Activated naive CD8-positive, alpha-beta T cell treated with anti-CD3 and anti-CD28 coated beads, Interleukin-2, amount 50 U/mL, for 24 hours (primary cell): ENCODE data around the gene CFTR.
"Not testable (repeated sequence)": the region's sequence is repeated elsewhere in the genome, so short reads cannot be mapped to it uniquely, and the experiment has no call there.

ENCODE experiments used
- ATAC-seq: fragments of 150-1000 bp; cut with Tn5 transposase; one replicate; pipeline ENCODE4 v1.10.0; 2021
- DNase-seq: peaks from one replicate; pipeline ENCODE4 v3.0.0; 2021
- H3K27ac Mint-ChIP-seq: one replicate; pipeline ENCODE4 v1.8.0; 2021; ENCODE audit warnings: mild to moderate bottlenecking, mixed read lengths
- H3K27me3 Mint-ChIP-seq: one replicate; pipeline ENCODE4 v1.8.0; 2021; ENCODE audit warnings: mixed read lengths
- H3K36me3 Mint-ChIP-seq: one replicate; pipeline ENCODE4 v1.8.0; 2021; ENCODE audit warnings: low read depth, mixed read lengths
- H3K4me1 Mint-ChIP-seq: one replicate; pipeline ENCODE4 v1.8.0; 2021; ENCODE audit warnings: mixed read lengths
- H3K4me3 Mint-ChIP-seq: one replicate; pipeline ENCODE4 v1.8.0; 2021; ENCODE audit warnings: mild to moderate bottlenecking, moderate library complexity, mixed read lengths
- H3K9me3 Mint-ChIP-seq: one replicate; pipeline ENCODE4 v1.8.0; 2021; ENCODE audit warnings: mixed read lengths

Gene CFTR

GRCh38 chr7:117689406-117689805 is 209.6 kb downstream of the CFTR start:
- Mint-ChIP-seq H3K27me3 (peaks cover 1% of the 10 kb centered on the region), H3K4me1 (no peaks in the 10 kb centered on the region), H3K27ac (no peak overlapping the region), H3K4me3 (no peak overlapping the region), H3K9me3 (peaks cover 5% of the 10 kb centered on the region), H3K36me3 (no peaks in the 10 kb centered on the region)
- DNase-seq (no peak), ATAC-seq (no peak)

DNA sequence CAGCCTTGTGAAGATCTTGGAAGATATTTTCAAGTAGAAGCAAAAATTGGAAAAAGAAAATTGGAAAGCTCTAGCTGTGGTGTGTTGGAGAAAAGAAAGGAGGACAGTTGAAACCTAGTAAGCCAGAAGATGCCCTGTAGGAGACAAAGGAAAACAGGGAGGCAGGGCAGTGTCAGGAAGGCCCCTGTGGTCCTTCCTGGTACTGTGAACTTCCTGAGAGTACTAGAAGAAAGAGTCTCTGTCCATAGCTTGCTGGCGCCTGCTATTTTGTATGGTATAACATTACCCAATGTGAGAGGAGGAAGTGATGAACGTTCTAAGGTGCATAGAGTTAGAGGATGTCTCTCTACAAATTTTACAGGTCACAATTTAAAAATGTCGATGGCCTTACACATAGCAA is 210.3 kb downstream of the CFTR start:
- Mint-ChIP-seq H3K36me3 (no peaks in the 10 kb centered on the region), H3K4me3 (no peak overlapping the region), H3K4me1 (no peaks in the 10 kb centered on the region), H3K9me3 (peaks cover 5% of the 10 kb centered on the region), H3K27me3 (peaks cover 1% of the 10 kb centered on the region), H3K27ac (no peak overlapping the region)
- ATAC-seq (no peak), DNase-seq (no peak)

DNA sequence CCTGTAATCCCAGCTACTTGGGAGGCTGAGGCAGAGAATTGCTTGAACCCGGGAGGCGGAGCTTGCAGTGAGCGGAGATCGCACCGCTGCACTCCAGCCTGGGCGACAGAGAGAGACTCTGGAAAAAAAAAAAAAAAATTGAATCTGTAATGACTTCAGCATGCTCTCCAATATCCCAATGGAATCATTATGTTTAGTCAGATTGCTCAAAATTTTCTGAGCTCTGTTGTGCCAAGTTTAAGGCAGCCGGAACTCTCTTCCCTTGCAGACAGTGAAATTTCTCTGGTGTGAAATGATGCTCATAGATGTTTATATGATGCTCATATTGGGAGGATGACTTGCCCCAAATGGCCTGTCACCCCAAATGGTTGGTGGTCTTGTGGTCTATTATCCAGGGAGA is 212.5 kb downstream of the CFTR start:
- DNase-seq (no peak), ATAC-seq (no peak)
- H3K9me3 Mint-ChIP-seq, result peaks cover 5% of the 10 kb centered on the region
- no peak overlapping the region for H3K4me3 Mint-ChIP-seq
- H3K27me3 Mint-ChIP-seq, result peaks cover 1% of the 10 kb centered on the region
- H3K36me3 Mint-ChIP-seq, result no peaks in the 10 kb centered on the region
- H3K27ac Mint-ChIP-seq, result no peak overlapping the region
- H3K4me1 Mint-ChIP-seq, result no peaks in the 10 kb centered on the region

- Mint-ChIP-seq H3K4me1 (no peaks in the 10 kb centered on the region), H3K27me3 (peaks cover 2% of the 10 kb centered on the region), H3K36me3 (no peaks in the 10 kb centered on the region), H3K4me3 (no peak overlapping the region), H3K27ac (no peak overlapping the region), H3K9me3 (peaks cover 5% of the 10 kb centered on the region)
- ATAC-seq, result no peak
- DNase-seq, result no peak
Observed at GRCh38 chr7:117698018-117698417, 218.2 kb downstream of the CFTR start.

GRCh38 chr7:117704063-117704462 is 224.2 kb downstream of the CFTR start:
- ATAC-seq, result no peak
- Mint-ChIP-seq H3K4me1 (no peaks in the 10 kb centered on the region), H3K9me3 (peaks cover 4% of the 10 kb centered on the region), H3K27me3 (peaks cover 2% of the 10 kb centered on the region), H3K4me3 (no peak overlapping the region), H3K36me3 (no peaks in the 10 kb centered on the region), H3K27ac (no peak overlapping the region)
- no peak for DNase-seq

DNA sequence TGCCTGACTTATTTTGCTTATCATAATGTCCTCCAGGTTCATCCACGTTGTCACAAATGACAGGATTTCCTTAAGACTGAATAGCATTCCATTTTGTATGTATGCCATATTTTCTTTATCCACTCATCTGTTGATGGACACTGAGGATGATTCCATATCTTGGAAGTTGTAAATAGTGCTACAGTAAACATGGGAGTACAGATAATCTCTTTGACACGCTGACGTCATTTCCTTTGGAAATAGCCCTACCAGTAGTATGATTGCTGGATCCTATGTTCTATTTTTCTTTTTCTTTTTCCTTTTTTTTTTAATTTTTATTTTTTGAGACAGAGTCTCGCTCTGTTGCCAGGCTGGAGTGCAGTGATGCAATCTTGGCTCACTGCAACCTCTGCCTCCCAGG is 225.8 kb downstream of the CFTR start:
- H3K9me3 Mint-ChIP-seq, result peaks cover 4% of the 10 kb centered on the region
- no peak for ATAC-seq

DNA sequence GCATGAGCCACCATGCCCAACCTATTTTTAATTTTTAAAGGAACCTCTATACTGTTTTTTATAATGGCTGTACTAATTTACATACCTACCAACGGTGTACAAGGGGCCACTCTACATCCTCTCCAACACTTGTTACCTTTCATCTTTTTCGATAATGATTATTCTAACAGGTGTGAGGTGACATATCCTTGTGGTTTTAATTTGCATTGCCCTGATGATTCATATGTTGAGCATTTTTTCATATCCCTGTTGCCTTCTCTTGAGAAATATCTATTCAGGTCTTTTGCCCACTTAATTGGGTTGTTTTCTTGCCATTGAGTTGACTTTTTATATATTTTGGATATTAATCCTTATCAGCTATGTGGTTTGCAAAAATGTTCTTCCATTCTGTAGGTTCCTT is 226.4 kb downstream of the CFTR start:
- ATAC-seq (no peak), DNase-seq (no peak)
- H3K27me3 Mint-ChIP-seq, result peaks cover 2% of the 10 kb centered on the region
- H3K4me3 Mint-ChIP-seq, result no peak overlapping the region
- no peaks in the 10 kb centered on the region for H3K36me3 Mint-ChIP-seq
- H3K9me3 Mint-ChIP-seq, result peaks cover 4% of the 10 kb centered on the region
- no peak overlapping the region for H3K27ac Mint-ChIP-seq
- no peaks in the 10 kb centered on the region for H3K4me1 Mint-ChIP-seq

More for the DNA sequence above, 225.8 kb downstream of the CFTR start:
- Mint-ChIP-seq H3K27ac (no peak overlapping the region), H3K4me1 (no peaks in the 10 kb centered on the region), H3K4me3 (no peak overlapping the region), H3K36me3 (no peaks in the 10 kb centered on the region), H3K27me3 (peaks cover 2% of the 10 kb centered on the region)
- DNase-seq, result no peak

DNA sequence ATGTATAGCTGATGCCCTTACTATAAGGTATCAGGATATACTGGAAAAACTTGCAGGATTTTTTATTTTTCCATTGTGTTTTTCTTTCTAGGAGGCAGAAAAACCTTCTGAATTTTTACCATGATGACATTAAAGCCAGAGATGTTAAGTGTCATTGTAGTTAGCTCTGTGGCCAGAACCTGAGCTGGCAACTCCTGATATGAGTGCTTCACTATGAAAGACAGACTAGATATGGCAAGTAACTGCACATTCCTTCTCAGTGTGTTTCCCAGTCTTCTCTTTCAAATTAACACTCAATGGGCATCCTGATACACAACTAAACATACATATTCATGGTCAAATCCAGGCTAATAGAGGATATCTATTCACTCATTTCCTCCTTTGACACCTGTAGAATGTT is 227.3 kb downstream of the CFTR start:
- no peaks in the 10 kb centered on the region for H3K36me3 Mint-ChIP-seq
- ATAC-seq, result no peak
- peaks cover 2% of the 10 kb centered on the region for H3K27me3 Mint-ChIP-seq
- DNase-seq, result no peak
- H3K27ac Mint-ChIP-seq, result no peak overlapping the region
- H3K4me1 Mint-ChIP-seq, result no peaks in the 10 kb centered on the region
- no peak overlapping the region for H3K4me3 Mint-ChIP-seq
- H3K9me3 Mint-ChIP-seq, result peaks cover 4% of the 10 kb centered on the region

GRCh38 chr7:117708173-117708572 is 228.3 kb downstream of the CFTR start:
- not testable (repeated sequence) for H3K4me1 Mint-ChIP-seq, ATAC-seq, H3K36me3 Mint-ChIP-seq, H3K27me3 Mint-ChIP-seq, H3K9me3 Mint-ChIP-seq, DNase-seq, H3K27ac Mint-ChIP-seq, H3K4me3 Mint-ChIP-seq

DNA sequence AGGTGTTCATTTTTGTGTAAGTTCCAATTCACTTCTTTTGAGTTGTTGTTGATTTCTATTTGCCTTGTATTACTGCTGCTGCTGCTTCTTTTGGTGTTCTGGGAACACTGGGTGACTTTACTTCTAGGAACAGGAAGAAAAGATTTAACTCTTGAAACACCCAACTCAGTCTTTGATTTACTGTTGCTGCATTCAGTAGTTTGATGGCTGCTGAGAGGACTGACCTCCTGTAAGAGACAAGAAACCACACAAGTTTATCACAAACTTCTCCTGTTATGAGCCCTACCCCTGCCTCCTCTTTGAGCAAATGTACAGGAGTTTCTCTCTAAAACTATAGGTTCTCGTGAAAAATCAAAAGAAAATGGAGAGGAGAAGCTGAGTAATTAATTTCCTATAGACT is 231.7 kb downstream of the CFTR start:
- DNase-seq (no peak), ATAC-seq (no peak)
- Mint-ChIP-seq H3K9me3 (no peaks in the 10 kb centered on the region), H3K4me3 (no peak overlapping the region), H3K27ac (no peak overlapping the region), H3K27me3 (peaks cover 2% of the 10 kb centered on the region), H3K36me3 (no peaks in the 10 kb centered on the region), H3K4me1 (no peaks in the 10 kb centered on the region)

DNA sequence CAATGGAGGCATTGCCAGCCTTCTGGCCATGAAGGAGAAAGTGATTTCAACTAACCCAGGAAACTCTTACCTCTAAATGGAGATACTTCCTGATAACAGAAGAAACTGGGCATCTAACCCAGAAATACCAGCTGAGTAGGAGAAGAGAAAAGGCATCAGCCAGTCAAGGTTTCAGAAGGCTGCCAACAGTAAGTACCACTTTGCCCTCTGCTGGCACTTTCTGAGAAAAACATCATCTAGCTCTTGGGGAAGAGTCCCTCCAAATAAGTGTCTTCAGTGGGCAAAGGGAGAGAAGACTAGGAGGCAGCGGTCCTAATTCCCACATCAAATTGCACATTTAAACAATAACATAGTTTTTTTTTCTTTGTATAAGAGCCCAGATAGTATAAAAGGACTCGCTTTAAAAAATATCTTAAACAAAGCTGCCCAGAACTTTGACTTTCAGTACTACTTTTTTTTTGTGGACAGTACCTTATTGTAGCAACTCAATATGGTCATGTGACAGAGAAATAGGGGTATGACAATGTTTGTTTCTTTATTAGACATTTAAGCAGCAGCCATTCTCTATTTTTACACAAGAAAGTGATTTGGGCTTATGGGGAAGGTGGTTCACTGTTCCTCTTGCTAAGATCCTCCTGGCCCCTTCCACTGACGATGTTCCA is 236.1 kb downstream of the CFTR start:
- no peak overlapping the region for H3K4me3 Mint-ChIP-seq
- no peak overlapping the region for H3K27ac Mint-ChIP-seq
- H3K4me1 Mint-ChIP-seq, result no peaks in the 10 kb centered on the region
- DNase-seq (peak; percentile 9), ATAC-seq (peak; percentile 33)
- H3K27me3 Mint-ChIP-seq, result peaks cover 2% of the 10 kb centered on the region
- H3K9me3 Mint-ChIP-seq, result no peaks in the 10 kb centered on the region
- no peaks in the 10 kb centered on the region for H3K36me3 Mint-ChIP-seq

- Mint-ChIP-seq H3K27me3 (peaks cover 2% of the 10 kb centered on the region), H3K4me1 (no peaks in the 10 kb centered on the region), H3K27ac (no peak overlapping the region), H3K4me3 (no peak overlapping the region), H3K9me3 (no peaks in the 10 kb centered on the region), H3K36me3 (no peaks in the 10 kb centered on the region)
- DNase-seq, result no peak
- ATAC-seq, result no peak
Observed at GRCh38 chr7:117716707-117717299, 237.0 kb downstream of the CFTR start.

- no peaks in the 10 kb centered on the region for H3K36me3 Mint-ChIP-seq
- H3K4me3 Mint-ChIP-seq, result no peak overlapping the region
- H3K9me3 Mint-ChIP-seq, result no peaks in the 10 kb centered on the region
- H3K27me3 Mint-ChIP-seq, result peaks cover 2% of the 10 kb centered on the region
- ATAC-seq, result no peak
- no peak overlapping the region for H3K27ac Mint-ChIP-seq
- no peak for DNase-seq
- H3K4me1 Mint-ChIP-seq, result no peaks in the 10 kb centered on the region
Observed at GRCh38 chr7:117717357-117717756, 237.5 kb downstream of the CFTR start.
